CD4-positive, alpha-beta T cell treated with Interleukin-15 for 1 hour (primary cell): ENCODE measurements around the gene SKI.
"Not testable (repeated sequence)": the region's sequence is repeated elsewhere in the genome, so short reads cannot be mapped to it uniquely, and the experiment has no call there.

Experiments
- DNase-seq: peaks from one replicate; pipeline ENCODE4 v3.0.0-alpha.2; 2020

SKI gene

GRCh38 chr1:2248854-2249558 is 20.9 kb downstream of the SKI start:
- DNase-seq = no peak

GRCh38 chr1:2249559-2249906 is 21.4 kb downstream of the SKI start:
- DNase-seq = no peak

GRCh38 chr1:2250721-2251281 is 22.7 kb downstream of the SKI start:
- no peak for DNase-seq

- DNase-seq = no peak
These were observed 23.2 kb downstream of the SKI start for GRCh38 chr1:2251363-2251762.

GRCh38 chr1:2251786-2252185 is 23.7 kb downstream of the SKI start:
- no peak for DNase-seq

- no peak for DNase-seq
These were observed 24.3 kb downstream of the SKI start for GRCh38 chr1:2252423-2252822.

GRCh38 chr1:2253036-2253796 is 25.1 kb downstream of the SKI start:
- no peak for DNase-seq

GRCh38 chr1:2253797-2254480 is 25.8 kb downstream of the SKI start:
- DNase-seq = no peak

GRCh38 chr1:2255047-2255419 is 26.9 kb downstream of the SKI start:
- DNase-seq = no peak

GRCh38 chr1:2255420-2256369 is 27.6 kb downstream of the SKI start:
- peak; percentile 94 for DNase-seq

- DNase-seq = no peak
These were observed 28.5 kb downstream of the SKI start for GRCh38 chr1:2256435-2257244.

- no peak for DNase-seq
These were observed 29.1 kb downstream of the SKI start for GRCh38 chr1:2257245-2257627.

GRCh38 chr1:2258122-2258681 is 30.1 kb downstream of the SKI start:
- DNase-seq = no peak

- DNase-seq = peak; percentile 78
These were observed 30.9 kb downstream of the SKI start for GRCh38 chr1:2258996-2259395.

- no peak for DNase-seq
These were observed 31.7 kb downstream of the SKI start for GRCh38 chr1:2259668-2260402.

- not testable (repeated sequence) for DNase-seq
These were observed 32.4 kb downstream of the SKI start for GRCh38 chr1:2260470-2260869.

GRCh38 chr1:2260917-2261316 is 32.8 kb downstream of the SKI start:
- DNase-seq = no peak

GRCh38 chr1:2261476-2262395 is 33.6 kb downstream of the SKI start:
- not testable (repeated sequence) for DNase-seq

GRCh38 chr1:2266301-2266975 is 38.3 kb downstream of the SKI start:
- no peak for DNase-seq
